Liver (tissue), 9 donors: ENCODE measurements around the gene ACOT12. TPM values are rescaled to one million over a fixed set of nuclear protein-coding genes. Genes with fewer than 3 reads are reported as not detected.

ENCODE experiments used
- DNase-seq: peaks from one replicate; pipeline ENCODE4 v3.0.0-alpha.2; 2017; ENCODE audit warnings: low spot score
- H3K27ac ChIP-seq, 2 donors: one replicate each; pipeline ENCODE4 v1.7.0; 2013; ENCODE audit warnings: inconsistent platforms in 2 of 2, low read length in 2 of 2, control low read depth in 1 of 2, low read depth in 1 of 2, mild to moderate bottlenecking in 1 of 2
- H3K27me3 ChIP-seq, 4 donors: one replicate each; pipeline versions ENCODE4 v1.6.1 to v1.7.0; 2013; ENCODE audit warnings: low read length in 3 of 4, inconsistent platforms in 1 of 4, mild to moderate bottlenecking in 1 of 4, moderate library complexity in 1 of 4; ENCODE audit not compliant: control insufficient read depth in 4 of 4, insufficient read depth in 4 of 4
- H3K36me3 ChIP-seq, 4 donors: one replicate each; pipeline versions ENCODE4 v1.6.1 to v1.7.0; 2013; ENCODE audit warnings: low read length in 3 of 4, mild to moderate bottlenecking in 3 of 4, low read depth in 1 of 4, moderate library complexity in 1 of 4; ENCODE audit not compliant: control insufficient read depth in 4 of 4, insufficient read depth in 3 of 4
- H3K4me1 ChIP-seq, 4 donors: one replicate each; pipeline versions ENCODE4 v1.6.1 to v1.7.0; 2013; ENCODE audit warnings: low read length in 3 of 4, mild to moderate bottlenecking in 3 of 4, moderate library complexity in 1 of 4; ENCODE audit not compliant: control insufficient read depth in 4 of 4, insufficient read depth in 4 of 4
- H3K4me3 ChIP-seq, 3 donors: one replicate each; pipeline versions ENCODE4 v1.6.1 to v1.7.0; 2013; ENCODE audit warnings: low read length in 3 of 3, control low read depth in 1 of 3, low read depth in 1 of 3, mild to moderate bottlenecking in 1 of 3
- H3K9ac ChIP-seq, 2 donors: one replicate each; pipeline ENCODE4 v1.7.0; 2013; ENCODE audit warnings: low read length in 2 of 2, mild to moderate bottlenecking in 2 of 2, moderate library complexity in 2 of 2, control low read depth in 1 of 2, low read depth in 1 of 2
- H3K9me3 ChIP-seq, 4 donors: one replicate each; pipeline versions ENCODE4 v1.6.1 to v1.7.0; 2013; ENCODE audit warnings: low read length in 3 of 4; ENCODE audit not compliant: control insufficient read depth in 4 of 4
- ATF3 ChIP-seq: IDR thresholded peaks from 2 replicates; pipeline ENCODE4 v1.6.1; 2016; ENCODE audit warnings: antibody characterized with exemption
- CTCF ChIP-seq: fragments of 150-350 bp; IDR thresholded peaks from 2 replicates; pipeline ENCODE4 v1.5.1; 2017; ENCODE audit warnings: improper control_type of control experiment, low read depth, low read length; ENCODE audit not compliant: missing input control
- EGR1 ChIP-seq, 2 donors: IDR thresholded peaks; 2 replicates each; pipeline ENCODE4 v1.6.1; 2016 to 2018; ENCODE audit warnings: antibody characterized with exemption in 2 of 2, low read depth in 2 of 2
- FOXA2 ChIP-seq: IDR thresholded peaks from 2 replicates; pipeline ENCODE4 v1.6.1; 2016; ENCODE audit warnings: antibody characterized with exemption
- GABPA ChIP-seq, 2 donors: IDR thresholded peaks in 1 of 2; conservative IDR thresholded peaks in 1 of 2; 2 replicates each; pipeline ENCODE4 v1.6.1; 2016; ENCODE audit warnings: antibody characterized with exemption in 2 of 2, mild to moderate bottlenecking in 1 of 2, moderate library complexity in 1 of 2
- HNF4A ChIP-seq, 2 donors: conservative IDR thresholded peaks; 2 replicates each; pipeline ENCODE4 v1.6.1; 2016; ENCODE audit warnings: antibody characterized with exemption in 2 of 2, mild to moderate bottlenecking in 2 of 2
- HNF4G ChIP-seq: IDR thresholded peaks from 2 replicates; pipeline ENCODE4 v1.6.1; 2016; ENCODE audit warnings: antibody characterized with exemption
- JUND ChIP-seq, 2 donors: IDR thresholded peaks; 2 replicates each; pipeline ENCODE4 v1.6.1; 2016; ENCODE audit warnings: antibody characterized with exemption in 2 of 2
- MAX ChIP-seq: IDR thresholded peaks from 2 replicates; pipeline ENCODE4 v1.6.1; 2016; ENCODE audit warnings: antibody characterized with exemption
- NR2F2 ChIP-seq: IDR thresholded peaks from 2 replicates; pipeline ENCODE4 v1.6.1; 2016; ENCODE audit warnings: antibody characterized with exemption
- RAD21 ChIP-seq, 2 donors: IDR thresholded peaks; 2 replicates each; pipeline ENCODE4 v1.6.1; 2016; ENCODE audit warnings: antibody characterized with exemption in 2 of 2, mild to moderate bottlenecking in 2 of 2
- REST ChIP-seq: IDR thresholded peaks from 2 replicates; pipeline ENCODE4 v1.6.1; 2016; ENCODE audit warnings: antibody characterized with exemption, mild to moderate bottlenecking
- RXRA ChIP-seq, 2 donors: IDR thresholded peaks; 2 replicates each; pipeline ENCODE4 v1.6.1; 2017 to 2018; ENCODE audit warnings: antibody characterized with exemption in 2 of 2, mild to moderate bottlenecking in 1 of 2
- SP1 ChIP-seq: IDR thresholded peaks from 2 replicates; pipeline ENCODE4 v1.6.1; 2018; ENCODE audit warnings: antibody characterized with exemption, mild to moderate bottlenecking
- YY1 ChIP-seq: IDR thresholded peaks from 2 replicates; pipeline ENCODE4 v1.6.1; 2016; ENCODE audit warnings: antibody characterized with exemption, mild to moderate bottlenecking
- ZBTB33 ChIP-seq: IDR thresholded peaks from 2 replicates; pipeline ENCODE4 v1.6.1; 2016; ENCODE audit warnings: antibody characterized with exemption
- WGBS: extraction: QIAGEN DNeasy Blood & Tissue Kit; methylation state at CpG from one replicate; pipeline ENCODE4 v1.1.7; 2013; 5-methylcytosine and 5-hydroxymethylcytosine counted together
- polyA plus RNA-seq, 2 donors: library from polyadenylated mRNA; stranded (reverse) in 1 of 2; unstranded in 1 of 2; fragments of 200-250 nt in 1 of 2; fragments of >200 nt in 1 of 2; fragmentation: Nextera tagmentation in 1 of 2; extraction: Ambion mirVana in 1 of 2; gene quantifications; one replicate each; pipeline versions ENCODE4 v1.2.1 to v1.2.3, GENCODE V29; 2013 to 2015
- total RNA-seq, 2 donors: library from RNA; depleted of rRNA; stranded (reverse); fragments of >200 nt; gene quantifications; one replicate each; pipeline ENCODE4 v1.2.3, GENCODE V29; 2014
- donor health status: healthy.
- donor health status: healthy.
- donor health status: healthy.
- donor health status: healthy.
- donor health status: healthy.

The ACOT12 gene
- total and polyA plus RNA-seq, 4 donors: 16.9 to 76.4 (median 38.8) TPM

DNA sequence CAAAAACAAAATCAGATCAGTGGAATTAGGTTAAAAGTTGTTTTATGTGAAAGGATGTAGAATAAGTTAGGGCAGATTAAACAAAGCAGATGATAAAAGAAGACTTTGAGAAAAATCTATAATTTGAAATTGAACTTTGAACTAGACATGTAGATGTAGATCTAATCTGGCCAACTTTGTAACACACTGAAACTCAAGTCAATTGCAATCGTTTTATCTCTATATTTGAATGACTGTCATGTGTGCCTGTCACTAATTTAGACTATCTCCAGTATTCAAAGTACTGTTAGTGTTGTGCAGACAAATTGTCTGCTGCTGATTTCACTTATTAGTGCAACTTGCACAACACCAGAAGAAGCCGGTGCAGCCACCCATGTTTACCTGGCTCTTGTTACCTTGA, 39.8 kb downstream of the ACOT12 start:
- WGBS: 26% methylated on average over 2 of the region's 2 CpGs
- Histone ChIP-seq H3K4me1 (peaks cover 9 to 52% (median 45%) of the 10 kb centered on the region in 4 donors), H3K36me3 (peaks cover 0 to 4% (median 0%) of the 10 kb centered on the region in 4 donors), H3K9me3 (no peaks in the 10 kb centered on the region), H3K9ac (peak overlapping the region in 1 of 2 donors; percentile 58), H3K27me3 (no peaks in the 10 kb centered on the region), H3K27ac (peak overlapping the region; percentile 73 to 86), H3K4me3 (no peak overlapping the region)
- peak; percentile 53 to 69 for TF ChIP-seq HNF4A (conservative IDR thresholded peaks at IDR 0.05)
- TF ChIP-seq REST: no peak
- TF ChIP-seq MAX: no peak
- peak in 1 of 2 donors; percentile 11 for TF ChIP-seq JUND (IDR thresholded peaks at IDR 0.05)
- no peak for TF ChIP-seq HNF4G
- no peak for TF ChIP-seq YY1
- no peak for TF ChIP-seq ZBTB33
- TF ChIP-seq SP1: peak; percentile 54
- no peak for TF ChIP-seq GABPA (IDR thresholded peaks at IDR 0.05 in 1 of 2, conservative IDR thresholded peaks at IDR 0.05 in 1 of 2)
- no peak for TF ChIP-seq NR2F2
- no peak for TF ChIP-seq CTCF
- peak; percentile 32 to 46 for TF ChIP-seq RXRA (IDR thresholded peaks at IDR 0.05)
- DNase-seq: no peak

DNA sequence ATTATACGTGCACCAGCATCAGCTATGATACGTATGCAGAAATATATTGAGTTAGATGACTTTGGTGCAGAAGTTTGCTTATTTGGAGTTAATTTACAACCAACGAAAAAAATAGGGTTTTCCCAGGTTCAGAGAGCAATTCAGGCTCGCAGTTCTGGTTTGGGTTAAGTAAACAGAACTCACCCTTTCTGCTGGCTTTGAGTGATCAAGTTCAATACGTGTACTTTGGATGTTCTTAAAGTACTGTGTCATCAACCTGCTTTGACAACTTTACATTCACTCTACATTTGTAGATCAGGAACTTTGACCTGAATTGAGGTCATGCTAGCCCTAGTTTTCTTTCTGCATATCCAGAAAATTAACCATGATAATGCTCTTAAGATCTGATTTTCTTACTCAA, 40.7 kb downstream of the ACOT12 start:
- Histone ChIP-seq H3K9ac (no peak overlapping the region), H3K27ac (peak overlapping the region; percentile 73 to 86), H3K4me1 (peaks cover 9 to 50% (median 44%) of the 10 kb centered on the region in 4 donors), H3K9me3 (no peaks in the 10 kb centered on the region), H3K4me3 (no peak overlapping the region), H3K36me3 (peaks cover 0 to 3% (median 0%) of the 10 kb centered on the region in 4 donors), H3K27me3 (no peaks in the 10 kb centered on the region)
- WGBS: 26% methylated on average over 5 of the region's 5 CpGs
- no peak for DNase-seq
- TF ChIP-seq EGR1 (IDR thresholded peaks at IDR 0.05; ENCODE audit: low read depth in 2 of 2): peak in 1 of 2 donors; percentile 43
- TF ChIP-seq RXRA (IDR thresholded peaks at IDR 0.05): peak; percentile 99
- peak; percentile 86 to 94 for TF ChIP-seq JUND (IDR thresholded peaks at IDR 0.05)
- TF ChIP-seq REST: peak; percentile 78
- peak; percentile 73 for TF ChIP-seq ATF3
- TF ChIP-seq RAD21 (IDR thresholded peaks at IDR 0.05): peak; percentile 52 to 67
- TF ChIP-seq HNF4A (conservative IDR thresholded peaks at IDR 0.05): peak; percentile 97 to 98
- TF ChIP-seq NR2F2: peak; percentile 87
- TF ChIP-seq HNF4G: peak; percentile 92
- TF ChIP-seq CTCF: no peak
- peak; percentile 70 for TF ChIP-seq MAX
- peak; percentile 97 for TF ChIP-seq SP1
- peak; percentile 95 for TF ChIP-seq FOXA2
- peak in 1 of 2 donors; percentile 53 for TF ChIP-seq GABPA (IDR thresholded peaks at IDR 0.05 in 1 of 2, conservative IDR thresholded peaks at IDR 0.05 in 1 of 2)
